Measurements from ENCODE around the gene SIAE. TPM values are rescaled to one million over a fixed set of nuclear protein-coding genes. Genes with fewer than 3 reads are reported as not detected.

Gene SIAE
- total RNA-seq, 1 donor from 2014 or later: 28.8 TPM

DNA sequence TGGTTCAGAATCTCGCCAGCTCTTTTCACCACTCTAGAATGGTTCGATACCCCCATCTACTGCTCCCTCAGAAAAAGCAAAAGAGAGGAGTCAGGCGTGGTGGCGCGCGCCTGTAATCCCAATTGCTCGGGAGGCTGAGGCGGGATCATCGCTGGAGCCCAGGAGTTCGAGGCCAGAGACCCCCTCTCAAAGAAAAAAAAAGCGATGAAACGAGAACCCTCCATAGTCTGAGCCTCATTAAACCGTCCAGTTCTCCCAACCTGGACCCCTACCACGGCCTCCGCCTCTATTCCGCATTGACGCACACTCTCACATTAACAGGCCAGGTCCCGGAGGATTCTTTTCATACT, 604 bp upstream of the SIAE start:
- no peaks in the 10 kb centered on the region for H3K36me3 Mint-ChIP-seq
- TF ChIP-seq, protein P1, sequence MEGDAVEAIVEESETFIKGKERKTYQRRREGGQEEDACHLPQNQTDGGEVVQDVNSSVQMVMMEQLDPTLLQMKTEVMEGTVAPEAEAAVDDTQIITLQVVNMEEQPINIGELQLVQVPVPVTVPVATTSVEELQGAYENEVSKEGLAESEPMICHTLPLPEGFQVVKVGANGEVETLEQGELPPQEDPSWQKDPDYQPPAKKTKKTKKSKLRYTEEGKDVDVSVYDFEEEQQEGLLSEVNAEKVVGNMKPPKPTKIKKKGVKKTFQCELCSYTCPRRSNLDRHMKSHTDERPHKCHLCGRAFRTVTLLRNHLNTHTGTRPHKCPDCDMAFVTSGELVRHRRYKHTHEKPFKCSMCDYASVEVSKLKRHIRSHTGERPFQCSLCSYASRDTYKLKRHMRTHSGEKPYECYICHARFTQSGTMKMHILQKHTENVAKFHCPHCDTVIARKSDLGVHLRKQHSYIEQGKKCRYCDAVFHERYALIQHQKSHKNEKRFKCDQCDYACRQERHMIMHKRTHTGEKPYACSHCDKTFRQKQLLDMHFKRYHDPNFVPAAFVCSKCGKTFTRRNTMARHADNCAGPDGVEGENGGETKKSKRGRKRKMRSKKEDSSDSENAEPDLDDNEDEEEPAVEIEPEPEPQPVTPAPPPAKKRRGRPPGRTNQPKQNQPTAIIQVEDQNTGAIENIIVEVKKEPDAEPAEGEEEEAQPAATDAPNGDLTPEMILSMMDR (conservative IDR thresholded peaks at IDR 0.05): no peak
- peak overlapping the region; percentile 91 for H3K4me3 Mint-ChIP-seq
- peaks cover 2% of the 10 kb centered on the region for H3K27me3 Mint-ChIP-seq
- H3K4me1 Mint-ChIP-seq (ENCODE audit: unreplicated experiment): peaks cover 23% of the 10 kb centered on the region
- no peak for DNase-seq (ENCODE audit: extremely low spot score, unreplicated experiment)
- no peaks in the 10 kb centered on the region for H3K9me3 Mint-ChIP-seq
- H3K27ac Mint-ChIP-seq: peak overlapping the region; percentile 91

DNA sequence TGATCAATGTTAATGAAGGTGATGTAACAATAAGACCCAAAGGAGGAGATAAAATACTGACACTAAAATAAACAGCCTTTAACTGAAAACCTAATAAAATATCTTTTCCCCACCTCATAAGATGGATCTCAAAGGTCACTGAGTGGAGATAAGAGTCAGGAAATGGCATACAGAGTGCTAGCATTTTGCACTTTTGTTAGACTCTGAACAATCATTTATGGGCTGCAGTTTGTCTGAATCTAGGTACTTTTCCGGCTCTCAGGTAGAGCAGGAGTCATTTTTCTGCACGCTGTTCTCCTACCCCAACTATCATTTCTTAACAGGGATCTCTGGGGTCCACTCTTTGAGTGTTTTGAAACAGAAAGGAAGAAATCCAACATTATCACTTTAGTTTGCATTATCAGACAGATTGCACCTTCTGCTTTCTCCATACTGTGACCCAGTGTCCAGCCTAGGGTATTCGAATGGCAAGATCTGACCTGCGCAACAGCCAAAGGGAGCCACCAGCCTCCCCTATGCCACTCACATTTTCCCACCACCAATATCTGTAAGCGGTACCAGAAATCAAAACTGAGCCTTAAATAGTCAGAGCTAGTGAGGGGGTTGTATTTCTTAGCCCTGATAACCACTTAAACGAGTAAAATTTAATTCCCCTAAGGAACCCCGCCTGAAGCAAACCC, 863 bp downstream of the SIAE start:
- Mint-ChIP-seq H3K9me3 (no peaks in the 10 kb centered on the region), H3K4me1 (ENCODE audit: unreplicated experiment) (peaks cover 23% of the 10 kb centered on the region), H3K27me3 (peaks cover 2% of the 10 kb centered on the region), H3K27ac (peak overlapping the region; percentile 67), H3K4me3 (peak overlapping the region; percentile 91), H3K36me3 (no peaks in the 10 kb centered on the region)
- TF ChIP-seq, protein P1 (conservative IDR thresholded peaks at IDR 0.05): no peak
- DNase-seq (ENCODE audit: extremely low spot score, unreplicated experiment): no peak

DNA sequence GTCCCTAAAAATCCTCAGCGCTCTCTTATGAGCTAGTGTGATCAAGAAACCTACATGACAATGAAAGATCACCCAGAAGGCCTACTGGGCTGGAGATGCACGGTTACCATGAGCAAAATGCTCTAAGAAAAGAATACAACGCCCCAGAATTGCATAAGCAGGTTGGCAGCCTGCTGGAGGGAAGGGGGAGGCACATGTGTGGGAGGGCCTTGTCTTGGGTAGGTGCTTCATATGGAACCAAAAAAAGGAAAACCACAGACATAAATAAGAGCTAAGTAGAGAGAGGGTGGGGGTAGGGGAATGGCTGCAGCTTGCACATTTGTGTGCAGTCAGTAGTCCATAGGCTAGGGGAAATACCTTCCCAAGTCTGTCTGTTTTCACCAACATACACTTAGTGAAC, 2.8 kb downstream of the SIAE start:
- H3K4me1 Mint-ChIP-seq (ENCODE audit: unreplicated experiment): peaks cover 20% of the 10 kb centered on the region
- no peak for DNase-seq (ENCODE audit: extremely low spot score, unreplicated experiment)
- peak overlapping the region; percentile 42 for H3K4me3 Mint-ChIP-seq
- peaks cover 4% of the 10 kb centered on the region for H3K36me3 Mint-ChIP-seq
- H3K27ac Mint-ChIP-seq: no peak overlapping the region
- TF ChIP-seq, protein P1 (conservative IDR thresholded peaks at IDR 0.05): peak; percentile 21
- peaks cover 2% of the 10 kb centered on the region for H3K27me3 Mint-ChIP-seq
- no peaks in the 10 kb centered on the region for H3K9me3 Mint-ChIP-seq

DNA sequence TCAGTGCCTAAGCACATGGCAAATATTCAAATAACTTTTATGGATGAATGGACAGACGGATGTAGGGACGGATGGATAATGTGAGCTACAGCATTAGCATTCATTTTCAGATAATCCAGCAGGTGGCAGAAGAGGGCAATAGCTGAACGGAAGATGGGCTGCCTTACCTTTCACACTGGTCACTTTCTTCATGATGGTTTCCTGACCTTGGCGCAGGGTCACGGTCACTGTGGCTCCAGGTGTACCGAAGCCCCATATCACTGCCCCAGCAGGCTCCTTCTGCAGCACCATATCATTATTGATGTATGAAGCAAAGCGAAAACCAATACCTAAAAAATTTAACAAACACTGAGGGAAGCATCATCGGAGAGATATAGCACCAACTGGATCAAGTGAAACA, 4.3 kb downstream of the SIAE start:
- H3K27me3 Mint-ChIP-seq: peaks cover 2% of the 10 kb centered on the region
- H3K4me1 Mint-ChIP-seq (ENCODE audit: unreplicated experiment): peaks cover 12% of the 10 kb centered on the region
- H3K4me3 Mint-ChIP-seq: no peak overlapping the region
- H3K36me3 Mint-ChIP-seq: peaks cover 8% of the 10 kb centered on the region
- DNase-seq (ENCODE audit: extremely low spot score, unreplicated experiment): no peak
- no peaks in the 10 kb centered on the region for H3K9me3 Mint-ChIP-seq
- no peak overlapping the region for H3K27ac Mint-ChIP-seq
- TF ChIP-seq, protein P1 (conservative IDR thresholded peaks at IDR 0.05): peak; percentile 88

DNA sequence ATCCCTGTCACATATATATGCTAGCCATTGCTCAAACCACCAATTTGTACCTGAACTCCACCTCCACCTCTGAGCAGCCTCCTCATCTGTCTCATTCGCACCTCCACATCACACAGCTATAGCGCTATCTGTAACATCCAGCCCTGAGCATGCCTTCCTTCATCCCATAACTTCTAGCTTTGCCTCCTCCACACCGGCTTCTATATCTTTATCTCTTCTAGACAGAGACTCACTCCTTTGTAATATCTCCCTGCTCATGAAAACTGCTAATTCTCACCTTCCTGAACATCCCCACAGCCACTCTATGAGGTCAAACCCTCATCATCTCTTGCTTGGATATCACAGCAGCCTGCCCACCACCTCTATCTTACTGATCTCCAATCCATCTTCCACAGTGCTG, 5.9 kb downstream of the SIAE start:
- TF ChIP-seq, protein P1 (conservative IDR thresholded peaks at IDR 0.05): no peak
- no peak overlapping the region for H3K4me3 Mint-ChIP-seq
- DNase-seq (ENCODE audit: extremely low spot score, unreplicated experiment): no peak
- H3K36me3 Mint-ChIP-seq: peaks cover 8% of the 10 kb centered on the region
- no peaks in the 10 kb centered on the region for H3K9me3 Mint-ChIP-seq
- no peak overlapping the region for H3K27ac Mint-ChIP-seq
- H3K27me3 Mint-ChIP-seq: peaks cover 2% of the 10 kb centered on the region
- H3K4me1 Mint-ChIP-seq (ENCODE audit: unreplicated experiment): peaks cover 6% of the 10 kb centered on the region

Measured in type B pancreatic cell (in vitro differentiated cells).